Measurements from ENCODE around the gene MSRB1. TPM values are rescaled to one million over a fixed set of nuclear protein-coding genes. Genes with fewer than 3 reads are reported as not detected.

MSRB1 gene
- total RNA-seq, 2 experiments from 2014 or later: 2.3 to 2.4 TPM

- no peaks in the 10 kb centered on the region for H3K9me3 ChIP-seq (ENCODE audit: control insufficient read depth in 1 of 2, insufficient read depth in 1 of 2, low read length in 2 of 2)
Observed at GRCh38 chr16:1965396-1966001, 22.5 kb upstream of the MSRB1 start.

DNA sequence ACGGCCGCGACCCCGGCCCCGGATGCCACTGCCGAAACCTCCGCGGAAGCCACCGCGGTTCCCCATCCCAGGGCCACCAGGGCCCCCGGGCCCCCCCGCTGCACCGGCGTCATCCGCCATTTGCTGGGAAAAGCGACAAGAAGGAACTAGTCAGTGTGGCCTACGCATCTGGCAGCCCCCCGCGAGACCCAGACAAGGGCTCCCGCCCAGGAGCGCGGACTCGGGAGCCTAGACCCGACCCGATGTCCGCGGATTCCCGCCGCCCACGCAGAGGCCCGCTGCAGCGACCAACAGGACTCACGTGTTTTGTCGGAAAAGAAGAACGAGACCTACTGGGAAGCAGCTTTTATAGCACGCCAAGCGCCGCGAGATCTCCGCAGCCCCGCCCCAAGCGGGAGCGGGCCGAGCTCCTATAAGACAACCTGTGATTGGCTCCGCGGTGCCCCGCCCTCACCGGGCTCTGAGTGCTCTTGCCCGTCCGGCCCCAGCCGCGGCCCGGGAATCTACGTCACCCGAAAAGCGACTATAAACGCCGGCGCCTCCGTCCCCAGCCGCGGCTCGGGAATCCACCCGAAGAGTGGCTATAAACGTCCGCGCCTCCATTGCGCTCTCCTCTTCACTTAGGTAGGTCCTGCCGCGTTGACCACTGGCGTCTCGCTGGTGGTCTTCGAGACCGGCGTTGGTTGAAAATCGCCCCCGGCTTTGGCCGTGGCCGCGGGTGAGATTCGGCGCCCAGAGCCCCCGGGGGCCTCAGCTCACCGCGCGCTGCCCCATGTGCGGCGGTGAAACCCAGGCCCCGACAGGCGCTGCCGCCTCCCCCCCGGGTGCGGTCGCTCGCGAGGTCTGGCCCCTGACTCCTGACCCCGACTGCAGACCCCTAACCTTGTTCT, 21.8 kb upstream of the MSRB1 start, which contains the start of gene RPS2:
Gene RPS2 (minus strand): TSS at position 321 of the 890 bp plus-strand sequence. CDS start 201 bp downstream, at position 120.
- Mint-ChIP-seq H3K9me3 (no peaks in the 10 kb centered on the region), H3K27me3 (no peaks in the 10 kb centered on the region), H3K4me1 (ENCODE audit: low read depth) (peaks cover 50% of the 10 kb centered on the region), H3K27ac (peak within 1 kb of the TSS; percentile 98), H3K4me3 (peak within 1 kb of the TSS; percentile 98), H3K36me3 (ENCODE audit: low read depth) (peaks cover 55% of the 10 kb centered on the region)
- Histone ChIP-seq H3K27me3 (ENCODE audit: control insufficient read depth in 1 of 2, insufficient read depth in 2 of 2, low read length in 2 of 2) (no peaks in the 10 kb centered on the region), H3K4me1 (ENCODE audit: insufficient read depth, low read length) (peaks cover 58% of the 10 kb centered on the region), H3K27ac (ENCODE audit: low read depth in 1 of 2, low read length in 2 of 2) (peak within 1 kb of the TSS; percentile 96 to 99), H3K36me3 (ENCODE audit: insufficient read depth, low read length) (peaks cover 34% of the 10 kb centered on the region), H3K9me3 (ENCODE audit: control insufficient read depth in 1 of 2, insufficient read depth in 1 of 2, low read length in 2 of 2) (no peaks in the 10 kb centered on the region), H3K4me3 (ENCODE audit: low read length) (peak within 1 kb of the TSS; percentile 91)
- peak; percentile 89 for ATAC-seq (ENCODE audit: poor library complexity)
- CTCF ChIA-PET: interaction anchor here (0.7 to 2.3 kb wide), 4 partner anchors 83 to 259 kb away, joined by 3 to 7 read pairs (median 4); partner anchors contain the start of genes NTHL1, TRAF7 and TSC2
- intact Hi-C loops (cut with DNase I, micrococcal nuclease): loop anchor here in 1 of 2 experiments (10.0 kb wide), 1 partner anchor 1270 kb away; the partner anchor contains the start of gene WDR24
- POLR2A ChIA-PET: interaction anchor here (0.6 to 3.5 kb wide), 45 partner anchors 9 to 1914 kb away, joined by 3 to 62 read pairs (median 5); partner anchors contain the start of genes CCNF, ECI1, ELOB and FAHD1
- DNase-seq: peak; percentile 96 to 100 (median 98)
- TF ChIP-seq CTCF (IDR thresholded peaks at IDR 0.05): no peak

More at GRCh38 chr16:1965396-1966001, 22.5 kb upstream of the MSRB1 start:
- H3K27me3 Mint-ChIP-seq: no peaks in the 10 kb centered on the region
- peak overlapping the region; percentile 98 for H3K4me3 Mint-ChIP-seq
- ATAC-seq (ENCODE audit: poor library complexity) (no peak), DNase-seq (no peak)
- Histone ChIP-seq H3K27me3 (ENCODE audit: control insufficient read depth in 1 of 2, insufficient read depth in 2 of 2, low read length in 2 of 2) (no peaks in the 10 kb centered on the region), H3K4me1 (ENCODE audit: insufficient read depth, low read length) (peaks cover 54% of the 10 kb centered on the region), H3K27ac (ENCODE audit: low read depth in 1 of 2, low read length in 2 of 2) (peak overlapping the region; percentile 96 to 99), H3K36me3 (ENCODE audit: insufficient read depth, low read length) (peaks cover 34% of the 10 kb centered on the region), H3K4me3 (ENCODE audit: low read length) (peak overlapping the region; percentile 91)
- peaks cover 52% of the 10 kb centered on the region for H3K36me3 Mint-ChIP-seq (ENCODE audit: low read depth)
- no peak for TF ChIP-seq CTCF (IDR thresholded peaks at IDR 0.05)
- no peaks in the 10 kb centered on the region for H3K9me3 Mint-ChIP-seq
- H3K4me1 Mint-ChIP-seq (ENCODE audit: low read depth): peaks cover 42% of the 10 kb centered on the region
- POLR2A ChIA-PET: interaction anchor here (0.6 to 3.5 kb wide), 37 partner anchors 8 to 1169 kb away, joined by 3 to 62 read pairs (median 5); partner anchors contain the start of genes ECI1, FAHD1, FLYWCH2 and GFER
- CTCF ChIA-PET: no interaction called here
- H3K27ac Mint-ChIP-seq: peak overlapping the region; percentile 98
- intact Hi-C loops (cut with DNase I, micrococcal nuclease): loop anchor here in 1 of 2 experiments (10.0 kb wide), 1 partner anchor 1271 kb away; the partner anchor contains the start of gene WDR24
